ENCODE measurements around the gene TRIM16. TPM values are rescaled to one million over a fixed set of nuclear protein-coding genes. Genes with fewer than 3 reads are reported as not detected.

The TRIM16 gene
- total RNA-seq: 59.2 and 62.9 TPM in 2 replicates

GRCh38 chr17:15683824-15684478 is at the start of gene TRIM16:
Gene TRIM16, minus strand, starts transcription at chr17:15684311. Its CDS starts 32,702 bp downstream, at chr17:15651609.

GRCh38 chr17:15731900-15732299 is 47.8 kb upstream of the TRIM16 start, which contains the start of gene TBC1D26:
Gene TBC1D26, plus strand, starts transcription at chr17:15732283. Its CDS starts 3,066 bp downstream, at chr17:15735349.

GRCh38 chr17:15699413-15699924 is 15.4 kb upstream of the TRIM16 start, which contains the start of gene ZNF286A:
Gene ZNF286A, plus strand, starts transcription at chr17:15699752. Its CDS starts 578 bp downstream, at chr17:15700330.

GRCh38 chr17:15619331-15620058 is 64.6 kb downstream of the TRIM16 start, which contains the start of gene FBXW10B:
Gene FBXW10B, minus strand, starts transcription at chr17:15619704. Its CDS starts 192 bp downstream, at chr17:15619512.

Other genes starting within 250 kb of the TRIM16 start
- gene CDRT4, start 216.7 kb downstream of the TRIM16 start, total RNA-seq: 3.4 and 6.7 TPM in 2 replicates
- gene TVP23C, start 120.8 kb downstream of the TRIM16 start, total RNA-seq: 31.9 and 32.8 TPM in 2 replicates
- 0.20 and 1.6 TPM in 2 replicates for gene FBXW10B, start 64.6 kb downstream of the TRIM16 start, total RNA-seq
- gene ZNF286A, start 15.4 kb upstream of the TRIM16 start, total RNA-seq: 25.3 and 37.9 TPM in 2 replicates
- 0.30 and 0.39 TPM in 2 replicates for gene TBC1D26, start 48.0 kb upstream of the TRIM16 start, total RNA-seq

All from smooth muscle cell of the pulmonary artery (primary cell).